HG03135 (cell line): ENCODE measurements around the gene MBD4.
"Not testable (repeated sequence)": the region's sequence is repeated elsewhere in the genome, so short reads cannot be mapped to it uniquely, and the experiment has no call there.

Source experiments
- ATAC-seq: cut with Tn5 transposase; IDR thresholded peaks from one replicate; pipeline ENCODE4 v1.9.1; 2021; ENCODE audit warnings: mild to moderate bottlenecking, moderate library complexity; ENCODE audit not compliant: unreplicated experiment

The MBD4 gene

GRCh38 chr3:129413238-129413637 lies 26.5 kb downstream of the MBD4 start:
- not testable (repeated sequence) for ATAC-seq

GRCh38 chr3:129412542-129413198 lies 27.1 kb downstream of the MBD4 start:
- ATAC-seq: no peak

GRCh38 chr3:129410971-129411370 lies 28.8 kb downstream of the MBD4 start:
- no peak for ATAC-seq

- no peak for ATAC-seq
Measured at GRCh38 chr3:129409541-129409940, 30.2 kb downstream of the MBD4 start.

GRCh38 chr3:129404610-129405009 lies 35.1 kb downstream of the MBD4 start:
- ATAC-seq: no peak

GRCh38 chr3:129404130-129404529 lies 35.6 kb downstream of the MBD4 start:
- ATAC-seq: no peak

- ATAC-seq: no peak
Measured at GRCh38 chr3:129403450-129403849, 36.3 kb downstream of the MBD4 start.

GRCh38 chr3:129402616-129403015 lies 37.1 kb downstream of the MBD4 start:
- no peak for ATAC-seq

- no peak for ATAC-seq
Measured at GRCh38 chr3:129402210-129402609, 37.5 kb downstream of the MBD4 start.

GRCh38 chr3:129399895-129400357 lies 39.8 kb downstream of the MBD4 start:
- no peak for ATAC-seq

- peak; percentile 73 for ATAC-seq
Measured at GRCh38 chr3:129399145-129399894, 40.4 kb downstream of the MBD4 start.

- ATAC-seq: peak; percentile 21
Measured at GRCh38 chr3:129398803-129399144, 41.0 kb downstream of the MBD4 start.

- not testable (repeated sequence) for ATAC-seq
Measured at GRCh38 chr3:129393760-129394564, 45.8 kb downstream of the MBD4 start.

- no peak for ATAC-seq
Measured at GRCh38 chr3:129393271-129393670, 46.5 kb downstream of the MBD4 start.

- ATAC-seq: not testable (repeated sequence)
Measured at GRCh38 chr3:129392106-129392887, 47.5 kb downstream of the MBD4 start.

GRCh38 chr3:129391583-129391982 lies 48.2 kb downstream of the MBD4 start:
- ATAC-seq: not testable (repeated sequence)

- no peak for ATAC-seq
Measured at GRCh38 chr3:129389572-129389937, 50.2 kb downstream of the MBD4 start.

GRCh38 chr3:129388791-129389571 lies 50.8 kb downstream of the MBD4 start:
- ATAC-seq: not testable (repeated sequence)

- no peak for ATAC-seq
Measured at GRCh38 chr3:129387487-129387886, 52.3 kb downstream of the MBD4 start.

- no peak for ATAC-seq
Measured at GRCh38 chr3:129386984-129387383, 52.8 kb downstream of the MBD4 start.
